Measurements from ENCODE around the gene CD1E.

CD1E gene

GRCh38 chr1:158328426-158328825, 25.3 kb upstream of the CD1E start:
- Histone ChIP-seq H3F3A (ENCODE audit: insufficient read depth, low read length) (0 out of 2 replicates have a peak, but pooled peaks cover 2% of the 10 kb centered on the region), H3K9me3 (replicated peaks; ENCODE audit: insufficient read depth, low read length) (no peaks in the 10 kb centered on the region), H3K4me2 (ENCODE audit: low read depth, low read length) (no peak overlapping the region), H3K27me3 (replicated peaks; ENCODE audit: insufficient read depth, low read length) (no peaks in the 10 kb centered on the region), H3K9me2 (replicated peaks; ENCODE audit: insufficient read depth, low read length) (no peaks in the 10 kb centered on the region), H3K4me1 (ENCODE audit: low read length) (peaks cover 3% of the 10 kb centered on the region; the same call in 1 of the 2 replicates), H4K20me1 (ENCODE audit: insufficient read depth, low read length) (no peaks in the 10 kb centered on the region), H2AFZ (ENCODE audit: low read length) (no peak overlapping the region), H3K4me3 (ENCODE audit: low read length) (no peak overlapping the region), H3K79me2 (ENCODE audit: low read length) (no peaks in the 10 kb centered on the region), H3K36me3 (replicated peaks; ENCODE audit: insufficient read depth, low read length) (no peaks in the 10 kb centered on the region), H3K27ac (ENCODE audit: low read length) (no peak overlapping the region), H3K9ac (ENCODE audit: low read length) (no peak overlapping the region)
- no peak for DNase-seq
- TF ChIP-seq EZH2phosphoT487 (IDR thresholded peaks at IDR 0.05; ENCODE audit: low read length) (no peak), CTCF (IDR thresholded peaks at IDR 0.05; ENCODE audit: low read length) (no peak), EZH2 (optimal IDR thresholded peaks at IDR 0.05; ENCODE audit: low read depth, low read length) (no peak)

GRCh38 chr1:158329300-158329699, 24.4 kb upstream of the CD1E start:
- Histone ChIP-seq H3K27me3 (replicated peaks; ENCODE audit: insufficient read depth, low read length) (no peaks in the 10 kb centered on the region), H3K4me1 (ENCODE audit: low read length) (peaks cover 12% of the 10 kb centered on the region), H3K4me3 (ENCODE audit: low read length) (no peak overlapping the region), H3F3A (ENCODE audit: insufficient read depth, low read length) (0 out of 2 replicates have a peak, but pooled peaks cover 9% of the 10 kb centered on the region), H2AFZ (ENCODE audit: low read length) (no peak overlapping the region), H3K79me2 (ENCODE audit: low read length) (no peaks in the 10 kb centered on the region), H3K4me2 (ENCODE audit: low read depth, low read length) (no peak overlapping the region), H3K9ac (ENCODE audit: low read length) (no peak overlapping the region), H3K9me3 (replicated peaks; ENCODE audit: insufficient read depth, low read length) (no peaks in the 10 kb centered on the region), H3K36me3 (replicated peaks; ENCODE audit: insufficient read depth, low read length) (no peaks in the 10 kb centered on the region), H4K20me1 (ENCODE audit: insufficient read depth, low read length) (no peaks in the 10 kb centered on the region), H3K27ac (ENCODE audit: low read length) (no peak overlapping the region), H3K9me2 (replicated peaks; ENCODE audit: insufficient read depth, low read length) (no peaks in the 10 kb centered on the region)
- TF ChIP-seq EZH2phosphoT487 (IDR thresholded peaks at IDR 0.05; ENCODE audit: low read length) (no peak), EZH2 (optimal IDR thresholded peaks at IDR 0.05; ENCODE audit: low read depth, low read length) (no peak), CTCF (IDR thresholded peaks at IDR 0.05; ENCODE audit: low read length) (no peak)
- DNase-seq = no peak

GRCh38 chr1:158329733-158330132, 24.0 kb upstream of the CD1E start:
- Histone ChIP-seq H3K79me2 (ENCODE audit: low read length) (no peaks in the 10 kb centered on the region), H3K4me1 (ENCODE audit: low read length) (peaks cover 16% of the 10 kb centered on the region), H3K27ac (ENCODE audit: low read length) (no peak overlapping the region), H3K9me3 (replicated peaks; ENCODE audit: insufficient read depth, low read length) (no peaks in the 10 kb centered on the region), H3K27me3 (replicated peaks; ENCODE audit: insufficient read depth, low read length) (no peaks in the 10 kb centered on the region), H2AFZ (ENCODE audit: low read length) (no peak overlapping the region), H4K20me1 (ENCODE audit: insufficient read depth, low read length) (no peaks in the 10 kb centered on the region), H3K4me2 (ENCODE audit: low read depth, low read length) (no peak overlapping the region), H3K9ac (ENCODE audit: low read length) (no peak overlapping the region), H3F3A (ENCODE audit: insufficient read depth, low read length) (0 out of 2 replicates have a peak, but pooled peaks cover 9% of the 10 kb centered on the region), H3K36me3 (replicated peaks; ENCODE audit: insufficient read depth, low read length) (no peaks in the 10 kb centered on the region), H3K9me2 (replicated peaks; ENCODE audit: insufficient read depth, low read length) (no peaks in the 10 kb centered on the region), H3K4me3 (ENCODE audit: low read length) (no peak overlapping the region)
- peak; percentile 38 for DNase-seq
- TF ChIP-seq EZH2phosphoT487 (IDR thresholded peaks at IDR 0.05; ENCODE audit: low read length) (no peak), EZH2 (optimal IDR thresholded peaks at IDR 0.05; ENCODE audit: low read depth, low read length) (no peak), CTCF (IDR thresholded peaks at IDR 0.05; ENCODE audit: low read length) (peak; percentile 61)

Data from MM.1S (cell line).